ENCODE data around the gene RAPGEF4. TPM values are rescaled to one million over a fixed set of nuclear protein-coding genes. Genes with fewer than 3 reads are reported as not detected.

The RAPGEF4 gene
- total RNA-seq, 1 experiment from 2014 or later = 0.62 TPM

DNA sequence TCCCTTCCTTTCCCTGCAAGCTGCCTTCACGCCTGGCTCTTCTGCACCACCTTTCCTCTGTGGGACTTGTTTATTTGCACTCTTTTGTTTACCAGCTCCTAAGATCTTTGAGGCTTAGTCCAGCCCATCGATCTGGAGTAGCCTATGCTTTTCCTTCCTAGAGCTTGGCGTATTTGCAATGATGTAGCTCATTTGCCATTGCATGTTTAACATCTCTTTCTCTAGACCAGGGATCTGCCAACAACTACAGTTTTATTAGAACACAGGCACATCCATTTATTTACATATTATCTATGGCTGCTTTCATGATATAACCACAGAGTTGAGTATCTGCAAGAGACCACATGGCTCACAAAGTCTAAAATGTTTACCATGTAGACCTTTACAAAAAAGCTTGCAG lies 150.4 kb downstream of the RAPGEF4 start:
- H3K4me3 ChIP-seq (ENCODE audit: low read depth in 2 of 2, low read length in 2 of 2) = no peak overlapping the region

DNA sequence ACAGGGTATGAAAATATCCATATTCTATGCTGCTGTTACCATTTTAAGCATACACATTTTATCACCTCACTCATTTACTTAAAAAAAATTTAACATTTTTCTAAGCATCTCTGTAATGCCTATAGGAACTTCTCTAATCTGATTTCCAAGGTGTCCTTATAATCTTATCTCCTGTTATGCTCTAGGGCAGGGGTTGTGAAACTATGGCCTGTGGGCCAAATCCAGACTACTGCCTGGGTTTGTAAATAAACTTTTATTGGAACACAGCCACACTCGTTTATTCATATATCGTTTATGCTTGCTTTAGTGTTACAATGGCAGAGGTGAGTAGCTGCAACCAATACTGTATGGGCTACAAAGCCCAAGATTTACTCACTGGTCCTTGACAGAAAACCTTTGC lies 151.6 kb downstream of the RAPGEF4 start:
- Histone ChIP-seq H3K4me1 (ENCODE audit: control insufficient read depth, insufficient read depth, low read length) (no peaks in the 10 kb centered on the region), H3K4me3 (ENCODE audit: low read depth in 2 of 2, low read length in 2 of 2) (no peak overlapping the region), H3K27ac (ENCODE audit: low read length) (no peak overlapping the region), H3K36me3 (ENCODE audit: control insufficient read depth, insufficient read depth, low read length) (no peaks in the 10 kb centered on the region), H3K27me3 (ENCODE audit: control insufficient read depth, insufficient read depth, low read length) (peaks cover 15% of the 10 kb centered on the region), H3K9me3 (ENCODE audit: control insufficient read depth, insufficient read depth, low read depth, low read length) (no peaks in the 10 kb centered on the region)
- no peak for ATAC-seq
- intact Hi-C loops (cut with micrococcal nuclease; ENCODE audit: unreplicated experiment) (no loop called here), in situ Hi-C loops (cut with HindIII; ENCODE audit: low pct_unique_long_range_greater_than_20kb, low sequenced_read_pairs) (no loop called here)
- BruUV-seq (replicated peaks) = no TSS peak
- CTCF ChIA-PET = no interaction called here
- POLR2A ChIA-PET = no interaction called here
- TF ChIP-seq, protein P1, sequence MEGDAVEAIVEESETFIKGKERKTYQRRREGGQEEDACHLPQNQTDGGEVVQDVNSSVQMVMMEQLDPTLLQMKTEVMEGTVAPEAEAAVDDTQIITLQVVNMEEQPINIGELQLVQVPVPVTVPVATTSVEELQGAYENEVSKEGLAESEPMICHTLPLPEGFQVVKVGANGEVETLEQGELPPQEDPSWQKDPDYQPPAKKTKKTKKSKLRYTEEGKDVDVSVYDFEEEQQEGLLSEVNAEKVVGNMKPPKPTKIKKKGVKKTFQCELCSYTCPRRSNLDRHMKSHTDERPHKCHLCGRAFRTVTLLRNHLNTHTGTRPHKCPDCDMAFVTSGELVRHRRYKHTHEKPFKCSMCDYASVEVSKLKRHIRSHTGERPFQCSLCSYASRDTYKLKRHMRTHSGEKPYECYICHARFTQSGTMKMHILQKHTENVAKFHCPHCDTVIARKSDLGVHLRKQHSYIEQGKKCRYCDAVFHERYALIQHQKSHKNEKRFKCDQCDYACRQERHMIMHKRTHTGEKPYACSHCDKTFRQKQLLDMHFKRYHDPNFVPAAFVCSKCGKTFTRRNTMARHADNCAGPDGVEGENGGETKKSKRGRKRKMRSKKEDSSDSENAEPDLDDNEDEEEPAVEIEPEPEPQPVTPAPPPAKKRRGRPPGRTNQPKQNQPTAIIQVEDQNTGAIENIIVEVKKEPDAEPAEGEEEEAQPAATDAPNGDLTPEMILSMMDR (IDR thresholded peaks at IDR 0.05) = no peak
- TF ChIP-seq, protein P2, sequence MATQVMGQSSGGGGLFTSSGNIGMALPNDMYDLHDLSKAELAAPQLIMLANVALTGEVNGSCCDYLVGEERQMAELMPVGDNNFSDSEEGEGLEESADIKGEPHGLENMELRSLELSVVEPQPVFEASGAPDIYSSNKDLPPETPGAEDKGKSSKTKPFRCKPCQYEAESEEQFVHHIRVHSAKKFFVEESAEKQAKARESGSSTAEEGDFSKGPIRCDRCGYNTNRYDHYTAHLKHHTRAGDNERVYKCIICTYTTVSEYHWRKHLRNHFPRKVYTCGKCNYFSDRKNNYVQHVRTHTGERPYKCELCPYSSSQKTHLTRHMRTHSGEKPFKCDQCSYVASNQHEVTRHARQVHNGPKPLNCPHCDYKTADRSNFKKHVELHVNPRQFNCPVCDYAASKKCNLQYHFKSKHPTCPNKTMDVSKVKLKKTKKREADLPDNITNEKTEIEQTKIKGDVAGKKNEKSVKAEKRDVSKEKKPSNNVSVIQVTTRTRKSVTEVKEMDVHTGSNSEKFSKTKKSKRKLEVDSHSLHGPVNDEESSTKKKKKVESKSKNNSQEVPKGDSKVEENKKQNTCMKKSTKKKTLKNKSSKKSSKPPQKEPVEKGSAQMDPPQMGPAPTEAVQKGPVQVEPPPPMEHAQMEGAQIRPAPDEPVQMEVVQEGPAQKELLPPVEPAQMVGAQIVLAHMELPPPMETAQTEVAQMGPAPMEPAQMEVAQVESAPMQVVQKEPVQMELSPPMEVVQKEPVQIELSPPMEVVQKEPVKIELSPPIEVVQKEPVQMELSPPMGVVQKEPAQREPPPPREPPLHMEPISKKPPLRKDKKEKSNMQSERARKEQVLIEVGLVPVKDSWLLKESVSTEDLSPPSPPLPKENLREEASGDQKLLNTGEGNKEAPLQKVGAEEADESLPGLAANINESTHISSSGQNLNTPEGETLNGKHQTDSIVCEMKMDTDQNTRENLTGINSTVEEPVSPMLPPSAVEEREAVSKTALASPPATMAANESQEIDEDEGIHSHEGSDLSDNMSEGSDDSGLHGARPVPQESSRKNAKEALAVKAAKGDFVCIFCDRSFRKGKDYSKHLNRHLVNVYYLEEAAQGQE (IDR thresholded peaks at IDR 0.05; ENCODE audit: insufficient read depth in 1 of 2, low read depth in 2 of 2, low read length in 1 of 2) = no peak
- no peak for TF ChIP-seq TCF7L2 (IDR thresholded peaks at IDR 0.05; ENCODE audit: low read depth, low read length)
- TF ChIP-seq POLR2AphosphoS5 (IDR thresholded peaks at IDR 0.05; ENCODE audit: low read depth, low read length) = no peak
- no peak for TF ChIP-seq SIN3A (IDR thresholded peaks at IDR 0.05; ENCODE audit: borderline replicate concordance, insufficient read depth, low read depth, low read length)
- no peak for DNase-seq (ENCODE audit: low read depth, low spot score)

More for the DNA sequence above, 150.4 kb downstream of the RAPGEF4 start:
- BruUV-seq (replicated peaks) = no TSS peak
- Histone ChIP-seq H3K9me3 (ENCODE audit: control insufficient read depth, insufficient read depth, low read depth, low read length) (no peaks in the 10 kb centered on the region), H3K27ac (ENCODE audit: low read length) (no peak overlapping the region), H3K27me3 (ENCODE audit: control insufficient read depth, insufficient read depth, low read length) (peaks cover 15% of the 10 kb centered on the region), H3K4me1 (ENCODE audit: control insufficient read depth, insufficient read depth, low read length) (no peaks in the 10 kb centered on the region), H3K36me3 (ENCODE audit: control insufficient read depth, insufficient read depth, low read length) (no peaks in the 10 kb centered on the region)
- DNase-seq (ENCODE audit: low read depth, low spot score) (no peak), ATAC-seq (no peak)
- in situ Hi-C loops (cut with HindIII; ENCODE audit: low pct_unique_long_range_greater_than_20kb, low sequenced_read_pairs) = no loop called here
- intact Hi-C loops (cut with micrococcal nuclease; ENCODE audit: unreplicated experiment) = no loop called here
- TF ChIP-seq, protein P1 (IDR thresholded peaks at IDR 0.05) = no peak
- TF ChIP-seq TCF7L2 (IDR thresholded peaks at IDR 0.05; ENCODE audit: low read depth, low read length) = no peak
- TF ChIP-seq POLR2AphosphoS5 (IDR thresholded peaks at IDR 0.05; ENCODE audit: low read depth, low read length) = no peak
- no peak for TF ChIP-seq SIN3A (IDR thresholded peaks at IDR 0.05; ENCODE audit: borderline replicate concordance, insufficient read depth, low read depth, low read length)
- TF ChIP-seq, protein P2 (IDR thresholded peaks at IDR 0.05; ENCODE audit: insufficient read depth in 1 of 2, low read depth in 2 of 2, low read length in 1 of 2) = no peak
- POLR2A ChIA-PET = no interaction called here
- CTCF ChIA-PET = no interaction called here

All from Panc1 (cell line).